Measurements from ENCODE around the gene SEC14L3.

SEC14L3 gene

GRCh38 chr22:30434843-30435242 is 37.0 kb downstream of the SEC14L3 start:
- no peak overlapping the region for H3K4me3 ChIP-seq
- no peak for DNase-seq (ENCODE audit: low spot score)
- TF ChIP-seq, protein P1, sequence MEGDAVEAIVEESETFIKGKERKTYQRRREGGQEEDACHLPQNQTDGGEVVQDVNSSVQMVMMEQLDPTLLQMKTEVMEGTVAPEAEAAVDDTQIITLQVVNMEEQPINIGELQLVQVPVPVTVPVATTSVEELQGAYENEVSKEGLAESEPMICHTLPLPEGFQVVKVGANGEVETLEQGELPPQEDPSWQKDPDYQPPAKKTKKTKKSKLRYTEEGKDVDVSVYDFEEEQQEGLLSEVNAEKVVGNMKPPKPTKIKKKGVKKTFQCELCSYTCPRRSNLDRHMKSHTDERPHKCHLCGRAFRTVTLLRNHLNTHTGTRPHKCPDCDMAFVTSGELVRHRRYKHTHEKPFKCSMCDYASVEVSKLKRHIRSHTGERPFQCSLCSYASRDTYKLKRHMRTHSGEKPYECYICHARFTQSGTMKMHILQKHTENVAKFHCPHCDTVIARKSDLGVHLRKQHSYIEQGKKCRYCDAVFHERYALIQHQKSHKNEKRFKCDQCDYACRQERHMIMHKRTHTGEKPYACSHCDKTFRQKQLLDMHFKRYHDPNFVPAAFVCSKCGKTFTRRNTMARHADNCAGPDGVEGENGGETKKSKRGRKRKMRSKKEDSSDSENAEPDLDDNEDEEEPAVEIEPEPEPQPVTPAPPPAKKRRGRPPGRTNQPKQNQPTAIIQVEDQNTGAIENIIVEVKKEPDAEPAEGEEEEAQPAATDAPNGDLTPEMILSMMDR (IDR thresholded peaks at IDR 0.05) = no peak
- H3K27ac ChIP-seq = no peak overlapping the region

DNA sequence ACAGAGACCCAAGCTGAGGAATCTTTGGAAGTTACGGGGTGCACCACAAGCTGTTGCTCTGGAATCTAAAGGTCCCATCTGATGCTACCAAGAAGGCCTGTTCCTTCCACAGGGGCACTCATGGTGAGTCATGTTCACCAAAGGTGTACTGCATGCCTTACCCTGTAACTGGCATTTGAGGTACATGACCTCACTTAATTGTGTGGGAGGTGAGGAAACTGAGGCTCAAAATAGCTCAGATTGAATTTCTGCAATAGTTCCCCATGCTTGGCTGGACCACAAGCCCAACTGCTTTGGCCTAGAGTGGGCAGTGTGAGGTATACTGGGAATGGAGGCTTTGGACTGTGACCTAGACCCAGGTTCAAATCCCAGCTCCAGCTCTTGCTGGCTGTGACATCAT is 38.0 kb downstream of the SEC14L3 start:
- H3K27ac ChIP-seq = no peak overlapping the region
- TF ChIP-seq, protein P1 (IDR thresholded peaks at IDR 0.05) = no peak
- no peak overlapping the region for H3K4me3 ChIP-seq
- DNase-seq (ENCODE audit: low spot score) = no peak

DNA sequence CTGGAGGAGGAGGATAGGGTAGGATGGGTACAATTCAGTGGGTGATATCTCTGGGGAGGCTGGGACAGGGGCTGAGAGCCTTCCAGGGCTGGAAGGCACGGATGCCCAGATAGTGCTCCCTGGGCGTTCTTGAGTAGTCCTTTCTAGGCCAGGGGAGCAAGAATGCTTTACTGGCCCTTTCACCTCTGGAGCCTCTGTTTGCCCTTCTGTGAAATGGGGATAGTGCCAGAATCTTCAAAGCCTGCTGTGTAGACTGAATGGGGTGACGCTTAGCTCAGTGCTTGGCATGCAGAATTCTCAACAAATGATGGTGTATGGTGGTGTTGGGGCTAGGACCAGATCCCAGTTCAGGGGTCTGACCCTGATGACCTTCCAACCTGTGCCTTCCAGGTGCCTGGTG is 38.6 kb downstream of the SEC14L3 start:
- no peak for DNase-seq (ENCODE audit: low spot score)
- Histone ChIP-seq H3K27ac (no peak overlapping the region), H3K4me3 (no peak overlapping the region)
- TF ChIP-seq, protein P1 (IDR thresholded peaks at IDR 0.05) = no peak

- no peak overlapping the region for H3K27ac ChIP-seq
- H3K4me3 ChIP-seq = no peak overlapping the region
- no peak for DNase-seq (ENCODE audit: low spot score)
- TF ChIP-seq, protein P1 (IDR thresholded peaks at IDR 0.05) = no peak
Measured at GRCh38 chr22:30432520-30432919, 39.3 kb downstream of the SEC14L3 start.

DNA sequence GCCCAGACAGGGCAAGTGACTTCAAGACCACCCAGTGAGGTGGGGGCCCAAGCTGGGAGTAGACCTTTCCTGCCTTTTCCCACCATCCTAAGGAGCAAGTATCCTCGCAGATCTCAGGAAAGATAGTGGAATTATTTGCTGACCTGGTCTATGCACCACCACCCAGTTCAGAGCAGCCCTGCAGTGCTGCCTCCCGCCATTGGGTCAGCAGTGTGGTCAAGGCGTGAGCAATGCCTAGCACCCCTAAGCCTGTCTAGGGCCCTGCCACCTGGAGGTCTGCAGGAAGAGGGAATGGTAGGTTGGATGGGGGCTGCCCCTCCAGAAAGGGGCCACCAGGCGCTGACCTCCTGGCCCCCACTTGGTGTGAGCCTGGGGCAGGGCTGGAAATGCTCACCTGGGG is 39.7 kb downstream of the SEC14L3 start:
- H3K4me3 ChIP-seq = no peak overlapping the region
- H3K27ac ChIP-seq = no peak overlapping the region
- TF ChIP-seq, protein P1 (IDR thresholded peaks at IDR 0.05) = no peak
- no peak for DNase-seq (ENCODE audit: low spot score)

GRCh38 chr22:30430933-30431332 is 40.9 kb downstream of the SEC14L3 start:
- DNase-seq (ENCODE audit: low spot score) = no peak
- H3K4me3 ChIP-seq = no peak overlapping the region
- H3K27ac ChIP-seq = no peak overlapping the region
- TF ChIP-seq, protein P1 (IDR thresholded peaks at IDR 0.05) = no peak

DNA sequence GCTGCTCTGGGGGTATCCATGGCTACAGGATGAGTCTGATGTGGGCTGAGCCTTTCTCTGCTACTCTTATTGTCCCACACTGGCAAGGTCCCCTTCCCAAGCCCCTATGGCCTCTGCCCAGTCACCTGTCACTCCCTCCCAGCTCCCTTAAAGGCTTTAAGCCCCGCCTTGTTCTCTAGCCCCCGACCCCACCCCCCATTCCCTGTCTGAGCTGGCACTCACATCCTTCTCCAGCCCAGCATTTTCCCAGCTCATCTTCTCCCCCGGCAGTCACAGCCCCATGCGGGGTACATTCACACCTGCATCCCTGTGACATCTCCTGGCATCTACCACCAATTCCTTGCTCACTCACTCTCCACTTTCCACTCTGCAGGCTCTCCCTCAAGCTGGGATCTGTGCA is 41.9 kb downstream of the SEC14L3 start:
- no peak overlapping the region for H3K27ac ChIP-seq
- no peak for DNase-seq (ENCODE audit: low spot score)
- TF ChIP-seq, protein P1 (IDR thresholded peaks at IDR 0.05) = no peak

More for the DNA sequence above, 41.9 kb downstream of the SEC14L3 start:
- H3K4me3 ChIP-seq = no peak overlapping the region

Data from coronary artery (tissue), 2 donors.